GM18505 (cell line): Measurements from ENCODE around the gene TRAF7.
"Not testable (repeated sequence)": the region's sequence is repeated elsewhere in the genome, so short reads cannot be mapped to it uniquely, and the experiment has no call there.

Source experiments
- ATAC-seq: cut with Tn5 transposase; IDR thresholded peaks from one replicate; pipeline ENCODE4 v1.9.1; 2021; ENCODE audit not compliant: unreplicated experiment
- POLR2A ChIP-seq: IDR thresholded peaks from 4 replicates; pipeline ENCODE4 v1.6.1; 2011; ENCODE audit warnings: borderline replicate concordance; ENCODE audit not compliant: insufficient read depth, insufficient read length; ENCODE audit errors: extremely low read depth

The TRAF7 gene

GRCh38 chr16:2199095-2199494 is 43.5 kb downstream of the TRAF7 start:
- ATAC-seq = no peak

GRCh38 chr16:2199621-2200139 is 44.1 kb downstream of the TRAF7 start:
- no peak for ATAC-seq
- no peak for TF ChIP-seq POLR2A

More at GRCh38 chr16:2199095-2199494, 43.5 kb downstream of the TRAF7 start:
- TF ChIP-seq POLR2A = no peak

- no peak for ATAC-seq
These were observed 44.7 kb downstream of the TRAF7 start for GRCh38 chr16:2200313-2200712.

GRCh38 chr16:2203119-2203688 is 47.6 kb downstream of the TRAF7 start:
- ATAC-seq = not testable (repeated sequence)

More at GRCh38 chr16:2200313-2200712, 44.7 kb downstream of the TRAF7 start:
- TF ChIP-seq POLR2A = no peak

GRCh38 chr16:2204416-2205103 is 49.0 kb downstream of the TRAF7 start:
- no peak for TF ChIP-seq POLR2A
- no peak for ATAC-seq

- ATAC-seq = peak; percentile 75
- TF ChIP-seq POLR2A = peak; percentile 93
These were observed 49.8 kb downstream of the TRAF7 start, which contains the start of gene MLST8 for GRCh38 chr16:2205104-2205966. Gene MLST8, plus strand, starts transcription at chr16:2205454. Its CDS starts 632 bp downstream, at chr16:2206086.

GRCh38 chr16:2205967-2206313 is 50.4 kb downstream of the TRAF7 start:
- TF ChIP-seq POLR2A = no peak
- peak; percentile 9 for ATAC-seq

GRCh38 chr16:2206420-2206779 is 50.8 kb downstream of the TRAF7 start:
- no peak for ATAC-seq

GRCh38 chr16:2206780-2207433 is 51.3 kb downstream of the TRAF7 start:
- ATAC-seq = no peak
- TF ChIP-seq POLR2A = no peak

More at GRCh38 chr16:2206420-2206779, 50.8 kb downstream of the TRAF7 start:
- TF ChIP-seq POLR2A = no peak

- TF ChIP-seq POLR2A = no peak
- ATAC-seq = no peak
These were observed 52.3 kb downstream of the TRAF7 start for GRCh38 chr16:2207872-2208271.

GRCh38 chr16:2208308-2208707 is 52.7 kb downstream of the TRAF7 start:
- no peak for ATAC-seq
- TF ChIP-seq POLR2A = no peak

GRCh38 chr16:2208772-2209171 is 53.2 kb downstream of the TRAF7 start:
- no peak for TF ChIP-seq POLR2A
- ATAC-seq = no peak

- TF ChIP-seq POLR2A = no peak
- ATAC-seq = no peak
These were observed 53.9 kb downstream of the TRAF7 start for GRCh38 chr16:2209258-2210008.

- no peak for ATAC-seq
- no peak for TF ChIP-seq POLR2A
These were observed 54.4 kb downstream of the TRAF7 start for GRCh38 chr16:2210009-2210332.
